Midbrain (tissue), 1 donor: ENCODE measurements around the gene CARM1.

Experiments
- DNase-seq: peaks from one replicate; lab custom pipeline; 2025; lab: John Stamatoyannopoulos, UW

CARM1 gene

DNA sequence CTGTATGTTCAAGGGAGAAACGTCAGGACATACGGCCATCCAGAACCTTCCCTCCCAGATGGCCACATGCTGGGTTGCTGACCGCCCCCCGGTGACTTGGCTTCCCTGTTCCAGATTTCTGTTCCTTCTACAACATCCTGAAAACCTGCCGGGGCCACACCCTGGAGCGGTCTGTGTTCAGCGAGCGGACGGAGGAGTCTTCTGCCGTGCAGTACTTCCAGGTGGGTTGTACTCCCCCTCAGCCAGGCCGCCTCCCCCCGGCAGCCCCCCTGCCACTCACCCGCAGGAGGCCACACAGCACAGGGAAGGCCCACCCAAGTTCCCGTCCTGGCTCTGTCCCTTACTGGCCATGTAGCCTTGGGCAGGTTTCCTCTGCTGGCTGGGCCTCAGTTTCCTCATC, 36.6 kb downstream of the CARM1 start:
- DNase-seq, result no peak

DNA sequence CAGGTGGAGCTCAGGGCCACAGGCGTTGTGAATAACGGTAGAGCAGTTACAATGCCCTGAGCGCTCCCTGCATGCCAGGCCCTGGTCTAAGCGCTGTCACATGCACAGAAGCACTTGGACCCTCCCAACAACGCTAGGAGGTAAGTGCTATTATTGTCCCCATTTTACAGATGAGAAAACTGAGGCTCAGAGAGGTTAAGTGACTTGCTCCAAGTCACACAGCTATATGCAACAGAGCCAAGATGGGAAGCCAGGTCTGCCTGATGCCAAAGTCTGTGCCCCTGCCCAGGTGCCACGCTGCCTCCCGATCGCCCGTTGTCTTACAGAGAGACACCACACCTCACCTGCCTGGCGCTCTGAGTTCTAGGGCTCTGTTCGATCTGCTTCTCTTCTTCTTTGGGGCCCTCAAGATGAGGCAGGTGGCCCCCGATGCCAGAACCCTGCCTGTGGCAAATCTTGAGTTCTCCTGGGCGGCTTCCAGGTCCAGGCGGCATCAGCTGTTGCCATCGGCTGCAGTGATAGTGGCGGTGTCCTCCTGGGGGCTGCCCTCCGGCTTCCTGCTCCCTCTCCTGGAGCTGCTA, 37.1 kb downstream of the CARM1 start:
- DNase-seq, result no peak

DNA sequence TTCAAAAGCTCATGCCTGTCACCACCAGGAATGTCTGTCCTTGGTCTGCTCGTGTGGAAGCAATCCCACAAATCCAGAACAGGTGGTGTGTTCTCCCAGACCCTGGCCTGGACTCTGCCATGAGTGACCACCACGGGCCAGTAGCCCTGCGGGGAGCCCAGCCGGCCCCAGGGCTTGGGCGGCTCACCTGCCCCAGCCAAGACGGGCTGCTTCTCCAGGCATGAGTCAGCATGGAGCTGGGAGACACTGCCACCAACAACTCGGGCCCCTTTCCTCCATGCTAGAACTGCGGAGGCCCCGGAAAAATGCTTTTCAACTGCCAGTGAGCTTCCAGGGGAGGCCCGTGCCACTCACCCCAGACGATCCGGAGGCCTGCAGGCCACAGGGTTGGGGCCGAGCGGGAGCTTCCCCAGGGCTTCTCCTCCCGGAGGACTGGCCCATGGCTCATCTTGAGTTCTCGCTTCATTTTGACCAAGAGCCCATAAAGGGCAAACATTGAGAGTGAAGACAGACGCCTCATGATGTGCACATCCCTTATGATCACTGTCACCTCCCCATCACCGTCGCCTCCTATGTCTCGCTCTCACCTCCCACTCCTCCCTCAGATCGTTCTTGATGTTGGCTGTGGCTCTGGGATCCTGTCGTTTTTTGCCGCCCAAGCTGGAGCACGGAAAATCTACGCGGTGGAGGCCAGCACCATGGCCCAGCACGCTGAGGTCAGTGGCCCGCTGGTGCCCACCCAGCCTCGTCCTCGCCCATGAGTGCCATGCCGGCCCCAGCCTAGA, 40.4 kb downstream of the CARM1 start:
- no peak for DNase-seq

DNA sequence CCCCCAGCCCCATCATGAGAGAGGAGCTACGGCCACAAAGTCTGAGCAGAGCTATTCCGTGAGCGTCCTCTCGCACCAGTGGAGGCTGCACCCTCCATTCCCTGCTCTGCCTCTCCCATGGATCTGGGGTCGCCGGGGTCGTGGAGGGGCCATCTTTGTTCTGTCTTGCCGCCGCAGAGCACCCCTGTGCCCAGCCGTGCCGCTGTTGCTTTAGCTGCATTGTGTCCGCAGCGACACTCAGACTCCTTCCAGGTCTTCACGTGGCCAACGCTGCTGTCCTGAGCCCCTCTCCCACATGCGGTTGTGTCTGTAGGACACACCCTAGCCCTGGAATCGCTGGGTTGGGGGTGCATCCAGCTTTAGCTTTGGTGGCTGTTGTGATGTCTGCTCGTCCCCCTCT, 41.3 kb downstream of the CARM1 start:
- no peak for DNase-seq

DNA sequence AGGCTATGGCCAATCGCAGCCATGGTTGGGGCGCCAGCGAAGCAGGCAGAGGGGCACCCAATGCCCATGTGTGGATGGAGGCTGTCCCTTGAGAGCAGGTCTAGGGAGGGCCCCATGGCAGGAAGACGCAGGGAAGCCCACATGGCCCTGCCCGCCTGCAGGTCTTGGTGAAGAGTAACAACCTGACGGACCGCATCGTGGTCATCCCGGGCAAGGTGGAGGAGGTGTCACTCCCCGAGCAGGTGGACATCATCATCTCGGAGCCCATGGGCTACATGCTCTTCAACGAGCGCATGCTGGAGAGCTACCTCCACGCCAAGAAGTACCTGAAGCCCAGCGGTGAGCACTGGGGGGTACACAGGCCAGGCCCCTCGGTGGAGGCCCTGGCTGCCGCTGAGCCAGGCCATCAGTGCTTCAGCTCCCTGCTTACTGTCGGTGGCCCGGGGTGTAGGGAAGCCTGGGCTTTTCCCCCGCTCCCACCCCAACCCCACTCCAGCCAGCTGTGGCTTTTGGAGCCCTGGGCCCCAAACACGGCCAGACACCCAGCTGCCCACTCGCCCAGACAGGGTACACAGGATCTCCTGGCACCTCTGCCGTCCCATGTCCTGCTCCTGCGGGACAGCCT, 42.5 kb downstream of the CARM1 start:
- DNase-seq, result no peak

DNA sequence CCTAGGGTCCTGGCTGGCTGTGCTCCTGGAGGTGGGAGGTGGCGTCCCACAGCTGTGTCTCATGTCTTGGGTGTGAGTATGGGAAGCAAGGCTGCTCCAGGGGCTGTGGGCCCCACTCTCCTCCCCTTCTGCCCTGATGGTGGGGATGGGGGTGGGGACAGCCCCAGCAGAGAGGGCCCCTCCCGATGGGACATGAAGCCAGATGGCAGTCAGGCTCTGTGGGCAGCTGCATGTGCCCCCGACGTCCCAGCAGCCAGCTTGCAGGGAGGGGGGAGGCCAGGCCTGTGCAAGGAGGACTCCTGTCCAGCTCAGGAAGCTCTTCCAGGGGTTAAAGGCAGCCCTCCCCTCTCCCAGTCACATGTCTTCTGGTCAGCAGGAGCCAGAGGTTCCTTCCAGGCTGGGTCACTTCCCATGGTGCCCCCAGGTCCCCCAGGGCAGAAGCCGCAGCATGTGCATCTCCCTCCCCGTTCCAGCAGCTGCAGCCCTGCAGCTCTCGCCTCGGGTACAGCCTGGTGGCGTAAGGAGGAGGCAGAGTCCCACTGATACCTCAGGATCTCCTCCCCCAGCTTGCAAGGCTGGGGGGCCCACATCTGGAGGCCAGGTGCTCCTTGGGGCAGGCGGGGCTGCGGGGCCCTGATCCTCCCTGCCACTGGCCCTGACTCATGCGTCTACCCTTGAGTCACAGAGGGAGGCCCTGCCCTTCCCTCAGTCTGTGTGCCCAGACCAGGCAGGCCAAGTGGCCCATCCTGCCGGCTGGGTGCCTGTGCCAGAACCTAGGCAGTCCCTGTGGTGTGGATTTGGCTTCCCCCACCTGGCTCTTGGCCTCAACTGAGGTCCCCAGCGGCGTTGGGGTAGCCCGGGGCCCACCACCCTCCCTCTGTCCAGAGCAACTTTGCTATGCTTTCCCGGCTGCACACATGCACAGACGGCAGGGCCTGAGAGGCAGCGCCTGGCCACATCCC, 44.1 kb downstream of the CARM1 start:
- DNase-seq, result no peak

DNA sequence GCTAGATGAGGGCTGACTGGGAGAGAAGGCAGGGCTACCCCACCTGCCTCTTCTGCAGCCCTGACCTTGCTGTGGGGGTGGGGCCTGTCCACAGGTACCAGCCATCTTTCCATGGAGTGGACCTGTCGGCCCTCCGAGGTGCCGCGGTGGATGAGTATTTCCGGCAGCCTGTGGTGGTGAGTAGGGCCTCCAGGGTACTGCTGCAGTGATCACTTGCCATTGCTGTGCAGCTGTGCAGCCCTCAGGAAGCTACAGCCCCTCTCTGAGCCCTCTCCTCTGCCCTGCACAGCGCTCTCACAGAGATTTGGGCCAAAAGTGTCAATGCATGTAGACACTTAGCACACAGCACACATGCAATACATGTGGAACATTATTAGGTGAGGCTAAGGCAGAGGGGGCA, 45.2 kb downstream of the CARM1 start:
- DNase-seq, result no peak

DNA sequence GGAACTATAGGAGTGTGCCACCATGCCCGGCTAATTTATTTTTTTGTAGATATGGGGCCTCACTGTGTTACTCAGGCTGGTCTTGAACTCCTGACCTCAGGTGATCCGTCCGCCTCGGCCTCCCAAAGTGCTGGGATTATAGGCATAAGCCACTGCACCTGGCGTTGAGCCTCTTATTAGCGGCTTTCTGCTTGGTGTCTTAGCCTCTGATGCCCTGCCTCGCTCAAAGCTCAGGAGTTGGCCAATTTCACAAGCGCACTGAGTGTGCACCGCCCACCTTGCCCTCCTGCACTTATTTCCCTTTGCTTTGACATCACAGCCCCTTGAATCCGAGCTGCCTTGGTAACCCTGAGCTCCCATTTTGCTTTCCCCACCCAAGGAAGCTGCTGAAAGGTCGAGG, 47.0 kb downstream of the CARM1 start:
- DNase-seq, result no peak

DNA sequence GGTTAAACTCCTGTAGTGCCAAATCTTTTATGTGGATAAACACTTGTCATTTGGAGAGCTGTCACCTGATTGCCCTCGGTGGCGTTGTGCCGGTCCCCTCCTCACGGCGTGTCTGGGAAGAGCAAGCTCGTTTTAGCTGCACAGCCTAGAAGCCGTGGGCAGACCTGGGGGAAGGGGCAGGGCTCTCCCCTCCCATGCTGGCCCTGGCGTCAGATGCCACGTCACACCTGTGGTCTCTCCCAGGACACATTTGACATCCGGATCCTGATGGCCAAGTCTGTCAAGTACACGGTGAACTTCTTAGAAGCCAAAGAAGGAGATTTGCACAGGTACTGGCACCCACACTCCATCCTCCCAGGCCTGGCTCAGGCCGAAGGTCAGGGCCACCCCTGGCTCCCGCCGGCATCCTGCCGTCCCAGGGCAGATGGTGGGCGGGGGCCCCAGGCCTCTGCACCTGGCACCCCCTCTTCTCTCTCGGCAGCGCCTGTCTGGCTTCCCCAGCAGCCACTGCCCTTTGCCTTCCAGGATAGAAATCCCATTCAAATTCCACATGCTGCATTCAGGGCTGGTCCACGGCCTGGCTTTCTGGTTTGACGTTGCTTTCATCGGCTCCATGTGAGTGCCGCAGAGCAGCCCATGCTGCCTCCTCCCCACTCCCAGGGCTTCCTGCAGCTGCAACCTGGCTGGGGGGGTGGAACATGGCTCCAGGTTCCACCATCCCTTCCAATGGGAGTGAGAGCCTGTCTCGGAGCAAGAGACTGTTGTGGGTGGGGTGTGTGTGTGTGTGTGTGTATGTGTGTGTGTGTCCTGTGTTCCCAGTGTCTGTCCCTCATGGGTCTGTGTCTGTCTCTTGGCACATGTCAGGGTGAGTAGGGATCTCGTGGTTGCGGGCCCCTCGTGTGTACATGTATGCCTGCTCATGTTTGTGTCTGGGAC, 48.3 kb downstream of the CARM1 start:
- no peak for DNase-seq

DNA sequence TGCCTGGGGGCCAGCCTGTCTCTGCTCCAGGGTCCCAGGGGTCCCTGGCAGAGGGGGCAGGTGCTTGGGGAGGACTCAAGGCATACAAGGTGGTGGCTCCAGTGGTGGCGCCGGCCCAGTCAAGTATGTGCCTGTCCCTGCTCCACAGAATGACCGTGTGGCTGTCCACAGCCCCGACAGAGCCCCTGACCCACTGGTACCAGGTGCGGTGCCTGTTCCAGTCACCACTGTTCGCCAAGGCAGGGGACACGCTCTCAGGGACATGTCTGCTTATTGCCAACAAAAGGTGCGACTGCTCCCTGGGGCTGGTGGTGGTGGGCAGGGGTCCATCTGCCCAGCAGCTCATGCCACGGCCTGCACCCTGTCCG, 48.9 kb downstream of the CARM1 start:
- DNase-seq, result no peak

DNA sequence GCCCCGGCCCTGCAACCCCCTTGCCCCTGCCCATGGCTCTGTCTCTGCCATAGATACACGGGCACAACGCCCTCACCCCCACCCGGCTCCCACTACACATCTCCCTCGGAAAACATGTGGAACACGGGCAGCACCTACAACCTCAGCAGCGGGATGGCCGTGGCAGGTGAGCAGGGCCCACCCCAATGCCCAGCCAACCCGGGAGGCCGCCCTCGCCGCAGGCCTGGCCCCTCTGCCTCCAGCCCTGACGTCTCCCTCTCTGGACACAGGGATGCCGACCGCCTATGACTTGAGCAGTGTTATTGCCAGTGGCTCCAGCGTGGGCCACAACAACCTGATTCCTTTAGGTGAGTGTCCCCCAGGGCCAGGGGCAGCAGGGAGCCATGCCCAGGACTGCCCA, 49.4 kb downstream of the CARM1 start:
- no peak for DNase-seq

DNA sequence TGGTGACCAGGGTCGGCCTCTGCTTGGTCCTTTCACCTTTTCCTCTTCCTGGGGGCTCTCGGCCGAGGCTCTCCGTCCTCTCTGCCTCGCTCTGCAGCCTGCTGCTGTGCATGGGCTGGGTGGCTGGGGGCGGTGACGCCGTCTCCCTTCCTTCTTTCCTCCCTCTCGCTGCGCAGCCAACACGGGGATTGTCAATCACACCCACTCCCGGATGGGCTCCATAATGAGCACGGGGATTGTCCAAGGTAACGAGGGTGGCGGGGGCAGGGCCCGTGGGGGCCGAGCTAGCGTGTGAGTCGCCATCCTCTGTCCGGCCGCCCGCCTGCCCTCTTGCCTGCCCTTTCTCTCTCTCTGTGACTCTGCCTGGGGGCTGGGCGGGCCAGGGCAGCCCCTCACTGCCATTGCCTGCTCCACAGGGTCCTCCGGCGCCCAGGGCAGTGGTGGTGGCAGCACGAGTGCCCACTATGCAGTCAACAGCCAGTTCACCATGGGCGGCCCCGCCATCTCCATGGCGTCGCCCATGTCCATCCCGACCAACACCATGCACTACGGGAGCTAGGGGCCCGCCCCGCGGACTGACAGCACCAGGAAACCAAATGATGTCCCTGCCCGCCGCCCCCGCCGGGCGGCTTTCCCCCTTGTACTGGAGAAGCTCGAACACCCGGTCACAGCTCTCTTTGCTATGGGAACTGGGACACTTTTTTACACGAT, 50.0 kb downstream of the CARM1 start:
- no peak for DNase-seq

DNA sequence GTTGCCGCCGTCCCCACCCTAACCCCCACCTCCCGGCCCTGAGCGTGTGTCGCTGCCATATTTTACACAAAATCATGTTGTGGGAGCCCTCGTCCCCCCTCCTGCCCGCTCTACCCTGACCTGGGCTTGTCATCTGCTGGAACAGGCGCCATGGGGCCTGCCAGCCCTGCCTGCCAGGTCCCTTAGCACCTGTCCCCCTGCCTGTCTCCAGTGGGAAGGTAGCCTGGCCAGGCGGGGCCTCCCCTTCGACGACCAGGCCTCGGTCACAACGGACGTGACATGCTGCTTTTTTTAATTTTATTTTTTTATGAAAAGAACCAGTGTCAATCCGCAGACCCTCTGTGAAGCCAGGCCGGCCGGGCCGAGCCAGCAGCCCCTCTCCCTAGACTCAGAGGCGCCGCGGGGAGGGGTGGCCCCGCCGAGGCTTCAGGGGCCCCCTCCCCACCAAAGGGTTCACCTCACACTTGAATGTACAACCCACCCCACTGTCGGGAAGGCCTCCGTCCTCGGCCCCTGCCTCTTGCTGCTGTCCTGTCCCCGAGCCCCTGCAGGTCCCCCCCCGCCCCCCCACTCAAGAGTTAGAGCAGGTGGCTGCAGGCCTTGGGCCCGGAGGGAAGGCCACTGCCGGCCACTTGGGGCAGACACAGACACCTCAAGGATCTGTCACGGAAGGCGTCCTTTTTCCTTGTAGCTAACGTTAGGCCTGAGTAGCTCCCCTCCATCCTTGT, 50.7 kb downstream of the CARM1 start:
- DNase-seq, result no peak

DNA sequence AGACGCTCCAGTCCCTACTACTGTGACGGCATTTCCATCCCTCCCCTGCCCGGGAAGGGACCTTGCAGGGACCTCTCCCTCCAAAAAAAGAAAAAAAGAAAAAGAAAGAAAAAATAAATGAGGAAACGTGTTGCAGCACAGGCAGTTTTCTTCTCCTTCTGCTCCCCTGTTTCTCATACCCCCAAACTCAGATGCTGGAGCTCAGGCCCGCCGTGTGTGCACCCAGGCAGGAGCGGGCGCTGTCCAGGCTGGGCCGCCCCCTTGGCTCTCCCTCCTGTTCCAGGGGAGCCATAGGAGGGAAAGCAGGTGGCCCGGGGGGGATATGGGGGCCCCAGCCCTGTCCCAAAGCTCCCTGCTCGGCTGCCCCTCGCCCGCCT, 51.3 kb downstream of the CARM1 start:
- DNase-seq, result no peak

DNA sequence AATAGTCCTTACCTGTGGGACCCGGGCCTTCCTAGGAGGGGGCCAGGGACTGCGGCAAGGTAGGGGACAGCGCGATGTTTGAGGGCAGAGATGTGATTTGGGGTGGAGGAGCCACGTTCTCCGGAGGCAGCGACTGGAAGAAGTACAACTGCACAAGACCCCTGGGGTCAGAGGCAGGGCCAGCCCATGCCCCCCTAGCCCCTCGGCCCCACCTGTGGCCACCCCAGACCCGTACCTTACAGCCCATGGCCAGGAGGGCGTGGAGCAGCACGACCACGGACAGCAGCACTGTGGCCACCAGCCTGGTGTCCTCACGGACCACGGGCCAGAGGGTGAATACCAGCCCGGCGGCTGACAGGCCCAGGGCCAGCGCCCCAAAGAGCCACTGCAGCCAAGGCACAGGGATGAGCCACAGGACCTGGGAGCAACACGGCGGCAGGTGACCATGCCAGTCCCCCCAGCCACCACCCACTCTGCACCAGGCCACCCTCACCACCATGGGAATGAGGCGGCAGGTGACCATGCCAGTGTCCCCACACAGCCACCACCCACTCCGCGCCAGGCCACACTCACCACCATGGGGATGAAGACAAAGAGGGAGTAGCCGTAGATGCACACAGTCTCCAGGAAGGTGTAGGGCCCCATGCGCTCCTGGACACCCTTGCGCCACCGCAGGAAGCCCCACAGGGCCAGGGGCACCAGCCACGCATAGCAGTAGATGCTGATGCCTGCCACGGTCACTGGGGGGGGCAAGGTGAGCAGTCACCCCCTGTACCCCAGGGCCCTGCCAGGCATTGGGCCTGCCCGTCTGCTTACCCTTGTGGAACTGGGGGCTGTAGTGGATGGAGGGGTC, 52.1 kb downstream of the CARM1 start:
- no peak for DNase-seq

DNA sequence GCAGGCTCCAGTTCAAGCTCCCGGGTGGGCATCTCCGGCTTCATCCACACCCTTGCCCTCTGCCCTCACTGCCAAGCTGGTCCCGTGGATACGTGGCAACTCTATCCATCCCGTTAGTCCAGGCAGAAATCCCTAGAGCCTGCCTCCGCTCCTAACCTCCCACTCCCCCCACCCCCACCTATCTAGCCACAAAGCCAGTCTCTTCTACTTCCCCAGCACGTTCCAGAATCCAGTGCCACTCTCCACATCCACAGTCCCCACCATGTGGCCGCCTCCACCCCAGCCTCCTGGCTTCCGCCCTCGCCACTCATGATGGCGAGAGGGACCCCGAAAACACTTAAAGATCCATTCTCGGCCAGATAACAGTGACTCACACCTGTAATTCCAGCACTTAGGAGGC, 53.2 kb downstream of the CARM1 start:
- DNase-seq, result no peak

DNA sequence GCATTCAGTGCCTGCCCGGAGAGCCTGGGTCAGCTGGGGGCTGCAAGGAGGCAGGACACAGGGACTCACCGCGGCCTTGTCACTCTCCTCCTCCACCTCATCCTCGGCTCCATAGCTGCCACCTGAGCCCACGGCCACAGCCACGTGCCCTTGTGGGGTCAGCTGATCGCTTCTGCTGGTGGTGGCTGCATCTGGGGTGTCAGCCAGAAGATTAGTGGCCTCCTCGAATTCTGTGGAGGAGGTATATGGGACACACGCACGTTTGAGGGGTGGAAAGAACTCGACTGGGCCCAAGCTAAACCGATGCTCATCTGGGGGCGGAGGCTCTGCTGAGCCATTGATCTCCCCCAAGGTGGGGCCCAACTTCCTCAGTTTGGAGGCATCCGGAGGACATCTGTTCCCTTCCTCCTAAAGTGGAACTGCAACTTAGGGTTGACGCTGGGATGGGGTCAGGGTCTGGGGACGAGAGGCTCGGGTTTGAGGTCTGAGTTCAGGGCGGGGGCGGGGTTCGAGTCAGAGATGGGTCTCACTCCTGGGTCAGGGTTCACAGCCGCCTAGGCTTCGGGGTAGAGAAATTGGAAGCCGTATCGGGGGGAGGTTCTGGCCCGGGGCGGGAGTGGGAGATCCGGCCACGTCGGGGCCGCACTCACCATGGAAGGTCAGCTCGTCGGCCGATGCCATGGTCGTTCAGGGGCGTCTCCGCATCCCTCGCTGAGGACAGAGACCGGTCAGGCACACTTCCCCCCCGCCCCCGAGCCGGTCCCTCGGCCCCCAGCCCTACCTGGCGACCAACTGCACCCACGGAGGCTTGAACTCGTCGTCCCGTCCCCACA, 56.6 kb downstream of the CARM1 start:
- no peak for DNase-seq
